Stimulated activated CD8-positive, alpha-beta memory T cell treated with anti-CD3 and anti-CD28 coated beads, Interleukin-12 subunit alpha, Interleukin-12 subunit beta, amount 100 ng/mL, for 1 hour (primary cell): ENCODE results near the gene TRIM13.
"Not testable (repeated sequence)": the region's sequence is repeated elsewhere in the genome, so short reads cannot be mapped to it uniquely, and the experiment has no call there.

Experiments
- DNase-seq: peaks from one replicate; pipeline ENCODE4 v3.0.0-alpha.2; 2020; ENCODE audit warnings: low read depth

The TRIM13 gene

DNA sequence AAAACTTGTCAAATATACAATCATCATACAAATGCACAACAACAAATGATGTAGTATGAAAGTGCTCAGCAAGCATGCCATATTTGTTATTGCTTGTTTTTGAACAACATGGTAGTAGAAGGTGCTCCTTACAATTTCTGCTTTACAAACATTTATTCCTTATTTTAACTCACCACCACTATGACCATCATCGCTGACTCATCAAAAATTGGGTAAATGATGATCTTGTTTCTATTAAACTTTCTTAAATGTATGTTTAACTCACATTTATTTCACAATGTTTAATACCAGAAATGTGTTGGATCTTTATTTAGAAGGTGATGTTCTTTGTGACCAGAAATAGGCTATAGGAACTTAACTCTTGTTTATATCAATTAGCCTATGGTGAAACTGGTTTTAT is 63.9 kb downstream of the TRIM13 start:
- DNase-seq, result no peak

DNA sequence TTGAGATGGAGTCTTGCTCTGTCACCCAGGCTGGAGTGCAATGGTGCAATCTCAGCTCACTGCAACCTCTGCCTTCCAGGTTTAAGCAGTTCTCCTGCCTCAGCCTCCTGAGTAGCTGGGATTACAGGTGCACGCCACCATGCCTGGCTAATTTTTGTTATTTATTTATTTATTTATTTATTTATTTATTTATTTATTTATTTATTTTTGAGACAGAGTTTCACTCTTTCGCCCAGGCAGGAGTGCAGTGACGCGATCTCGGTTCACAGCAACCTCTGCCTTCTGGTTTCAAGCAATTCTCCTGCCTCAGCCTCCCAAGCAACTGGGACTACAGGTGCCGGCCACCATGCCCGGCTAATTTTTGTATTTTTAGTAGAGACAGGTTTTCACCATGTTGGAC is 65.5 kb downstream of the TRIM13 start:
- DNase-seq, result not testable (repeated sequence)

GRCh38 chr13:50065712-50066111 is 68.9 kb downstream of the TRIM13 start:
- no peak for DNase-seq
